ENCODE results near the gene NSL1.
"Not testable (repeated sequence)": the region's sequence is repeated elsewhere in the genome, so short reads cannot be mapped to it uniquely, and the experiment has no call there.

Gene NSL1

DNA sequence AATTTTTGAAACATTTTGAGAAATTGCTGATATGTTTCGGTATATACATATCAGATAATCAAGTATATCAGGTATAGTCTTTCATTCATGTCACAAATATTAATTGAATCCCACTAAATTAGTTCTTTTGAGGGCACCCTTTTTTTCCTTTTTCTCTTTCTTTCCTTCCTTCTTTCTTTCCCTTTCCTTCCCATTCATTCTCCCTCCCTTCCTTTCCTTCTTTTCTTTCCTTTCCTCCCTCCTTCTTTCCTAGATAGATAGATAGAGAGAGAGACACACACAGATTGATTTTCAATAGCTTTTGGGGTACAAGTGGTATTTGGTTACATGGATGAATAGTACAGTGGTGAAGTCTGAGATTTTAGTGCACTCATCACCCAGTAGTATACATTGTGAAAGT lies 5.7 kb downstream of the NSL1 start:
- no peak overlapping the region for H3K27ac ChIP-seq
- ChIA-PET CTCF (interaction anchor here (0.6 to 3.2 kb wide), 2 partner anchors 121 to 454 kb away, joined by 3 to 18 read pairs; no protein-coding TSS in a partner anchor), POLR2A (ENCODE audit: low non-redundant PET) (no interaction called here)
- TF ChIP-seq, protein P1, sequence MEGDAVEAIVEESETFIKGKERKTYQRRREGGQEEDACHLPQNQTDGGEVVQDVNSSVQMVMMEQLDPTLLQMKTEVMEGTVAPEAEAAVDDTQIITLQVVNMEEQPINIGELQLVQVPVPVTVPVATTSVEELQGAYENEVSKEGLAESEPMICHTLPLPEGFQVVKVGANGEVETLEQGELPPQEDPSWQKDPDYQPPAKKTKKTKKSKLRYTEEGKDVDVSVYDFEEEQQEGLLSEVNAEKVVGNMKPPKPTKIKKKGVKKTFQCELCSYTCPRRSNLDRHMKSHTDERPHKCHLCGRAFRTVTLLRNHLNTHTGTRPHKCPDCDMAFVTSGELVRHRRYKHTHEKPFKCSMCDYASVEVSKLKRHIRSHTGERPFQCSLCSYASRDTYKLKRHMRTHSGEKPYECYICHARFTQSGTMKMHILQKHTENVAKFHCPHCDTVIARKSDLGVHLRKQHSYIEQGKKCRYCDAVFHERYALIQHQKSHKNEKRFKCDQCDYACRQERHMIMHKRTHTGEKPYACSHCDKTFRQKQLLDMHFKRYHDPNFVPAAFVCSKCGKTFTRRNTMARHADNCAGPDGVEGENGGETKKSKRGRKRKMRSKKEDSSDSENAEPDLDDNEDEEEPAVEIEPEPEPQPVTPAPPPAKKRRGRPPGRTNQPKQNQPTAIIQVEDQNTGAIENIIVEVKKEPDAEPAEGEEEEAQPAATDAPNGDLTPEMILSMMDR (conservative IDR thresholded peaks at IDR 0.05; ENCODE audit: low read depth), result no peak
- no peak for DNase-seq (ENCODE audit: low spot score)

GRCh38 chr1:212783976-212784375 lies 7.6 kb downstream of the NSL1 start:
- TF ChIP-seq, protein P1 (conservative IDR thresholded peaks at IDR 0.05; ENCODE audit: low read depth), result no peak
- no peak overlapping the region for H3K27ac ChIP-seq
- POLR2A ChIA-PET (ENCODE audit: low non-redundant PET), result no interaction called here
- DNase-seq (ENCODE audit: low spot score), result no peak
- CTCF ChIA-PET, result interaction anchor here (0.7 to 3.2 kb wide), 2 partner anchors 34 to 119 kb away, joined by 4 to 18 read pairs; no protein-coding TSS in a partner anchor

GRCh38 chr1:212782422-212783154 lies 9.0 kb downstream of the NSL1 start:
- CTCF ChIA-PET, result interaction anchor here (0.6 to 2.1 kb wide), 6 partner anchors 37 to 325 kb away, joined by 3 to 7 read pairs (median 4); no protein-coding TSS in a partner anchor
- no peak overlapping the region for H3K27ac ChIP-seq
- DNase-seq (ENCODE audit: low spot score), result peak; percentile 8
- TF ChIP-seq, protein P1 (conservative IDR thresholded peaks at IDR 0.05; ENCODE audit: low read depth), result peak; percentile 70
- POLR2A ChIA-PET (ENCODE audit: low non-redundant PET), result no interaction called here

- TF ChIP-seq, protein P1 (conservative IDR thresholded peaks at IDR 0.05; ENCODE audit: low read depth), result no peak
- CTCF ChIA-PET, result interaction anchor here (0.6 to 2.1 kb wide), 2 partner anchors 116 to 757 kb away, joined by 3 to 7 read pairs; no protein-coding TSS in a partner anchor
- POLR2A ChIA-PET (ENCODE audit: low non-redundant PET), result no interaction called here
- DNase-seq (ENCODE audit: low spot score), result no peak
- no peak overlapping the region for H3K27ac ChIP-seq
These were observed 10.4 kb downstream of the NSL1 start for GRCh38 chr1:212781225-212781624.

GRCh38 chr1:212780759-212781158 lies 10.8 kb downstream of the NSL1 start:
- no peak for DNase-seq (ENCODE audit: low spot score)
- POLR2A ChIA-PET (ENCODE audit: low non-redundant PET), result no interaction called here
- H3K27ac ChIP-seq, result no peak overlapping the region
- CTCF ChIA-PET, result interaction anchor here (0.6 to 2.1 kb wide), 2 partner anchors 116 to 757 kb away, joined by 3 to 7 read pairs; no protein-coding TSS in a partner anchor
- TF ChIP-seq, protein P1 (conservative IDR thresholded peaks at IDR 0.05; ENCODE audit: low read depth), result no peak

GRCh38 chr1:212779086-212779485 lies 12.5 kb downstream of the NSL1 start:
- DNase-seq (ENCODE audit: low spot score); H3K27ac ChIP-seq; CTCF ChIA-PET; POLR2A ChIA-PET (ENCODE audit: low non-redundant PET): not testable (repeated sequence)

DNA sequence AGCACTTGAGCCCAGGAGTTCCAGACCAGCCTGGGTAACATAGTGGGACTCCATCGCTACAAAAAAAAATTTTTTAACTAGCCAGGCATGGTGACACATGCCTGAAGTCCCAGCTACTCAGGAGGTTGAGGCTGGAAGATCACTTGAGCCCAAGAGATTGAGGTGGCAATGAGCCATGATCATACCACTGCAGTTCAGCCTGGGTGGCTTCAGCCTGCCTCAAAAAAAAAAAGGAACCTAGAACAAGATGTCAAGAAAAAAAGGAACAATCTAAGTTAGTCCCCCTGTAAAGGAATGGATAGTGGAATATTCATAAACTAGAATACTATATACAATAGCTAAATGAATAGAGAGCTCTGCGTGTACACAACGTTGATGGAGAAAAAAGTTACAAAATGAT lies 14.4 kb downstream of the NSL1 start:
- H3K27ac ChIP-seq, result no peak overlapping the region
- TF ChIP-seq, protein P1 (conservative IDR thresholded peaks at IDR 0.05; ENCODE audit: low read depth), result no peak
- ChIA-PET CTCF (interaction anchor here (2.0 kb wide), 1 partner anchor 112 kb away, joined by 6 read pairs; no protein-coding TSS in a partner anchor), POLR2A (ENCODE audit: low non-redundant PET) (no interaction called here)
- DNase-seq (ENCODE audit: low spot score), result no peak

Measured in RWPE1 (cell line).